ENCODE measurements around the gene IFI44. TPM values are rescaled to one million over a fixed set of nuclear protein-coding genes. Genes with fewer than 3 reads are reported as not detected.
A peak's percentile ranks its signal among the peaks of the same experiment; 100 is the strongest.

The IFI44 gene
- total and polyA plus RNA-seq, 4 donors: 37.5 to 49.1 (median 38.9) TPM

DNA sequence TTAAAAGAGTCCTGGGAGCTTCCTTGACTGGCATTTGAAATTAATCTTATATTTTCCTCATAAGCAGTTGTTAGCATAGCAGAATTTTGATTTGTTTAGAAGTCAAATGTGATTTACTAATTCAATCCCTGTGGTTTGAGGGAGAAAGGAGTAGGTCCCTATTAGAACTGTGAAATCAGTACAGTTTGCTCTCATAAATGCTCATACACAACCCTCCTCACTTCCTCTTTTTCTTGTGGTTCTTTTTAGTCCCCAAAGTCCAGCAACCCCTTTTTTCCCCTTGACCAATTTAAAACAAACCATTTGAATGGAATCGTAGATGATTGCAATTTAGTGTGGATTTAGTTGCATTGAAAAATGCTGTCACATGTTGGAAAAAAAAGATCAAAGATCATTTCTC is 9.2 kb upstream of the IFI44 start:
- Histone ChIP-seq H3K36me3 (ENCODE audit: control insufficient read depth in 4 of 4, insufficient read depth in 4 of 4, low read length in 4 of 4) (peaks cover 0 to 5% (median under 1%) of the 10 kb centered on the region in 4 donors), H3K9me3 (ENCODE audit: control insufficient read depth in 4 of 4, insufficient read depth in 3 of 4, low read length in 3 of 4) (peaks cover 0 to 2% (median 0%) of the 10 kb centered on the region in 4 donors), H3K4me3 (no peak overlapping the region), H3K27ac (ENCODE audit: low read depth in 1 of 2, low read length in 1 of 2) (no peak overlapping the region), H3K9ac (ENCODE audit: insufficient read depth in 1 of 2, low read length in 2 of 2) (no peak overlapping the region), H3K27me3 (ENCODE audit: control insufficient read depth in 3 of 3, insufficient read depth in 3 of 3, low read length in 2 of 3) (no peaks in the 10 kb centered on the region), H3K4me1 (ENCODE audit: control insufficient read depth in 5 of 5, insufficient read depth in 5 of 5, low read length in 5 of 5) (peaks cover 0 to 2% (median 0%) of the 10 kb centered on the region in 5 donors)
- 88 to 91% methylated on average over 1 of the region's 1 CpG for WGBS, 2 donors
- no peak for TF ChIP-seq CTCF (IDR thresholded peaks at IDR 0.05; ENCODE audit: control extremely low read depth, extremely low read depth)
- no peak for DNase-seq
- no peak for ATAC-seq (ENCODE audit: insufficient read depth, low FRiP score)

DNA sequence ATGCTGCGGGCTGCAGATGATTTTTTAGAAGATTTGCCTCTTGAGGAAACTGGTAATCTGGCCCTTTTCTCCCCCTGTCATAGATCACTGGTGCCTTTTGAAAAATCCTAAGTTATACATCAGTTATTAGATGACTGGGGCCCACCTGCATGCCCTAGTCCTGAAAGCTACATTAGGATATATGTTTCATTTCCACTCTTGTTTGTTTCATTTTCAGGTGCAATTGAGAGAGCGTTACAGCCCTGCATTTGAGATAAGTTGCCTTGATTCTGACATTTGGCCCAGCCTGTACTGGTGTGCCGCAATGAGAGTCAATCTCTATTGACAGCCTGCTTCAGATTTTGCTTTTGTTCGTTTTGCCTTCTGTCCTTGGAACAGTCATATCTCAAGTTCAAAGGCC is 8.1 kb upstream of the IFI44 start:
- Histone ChIP-seq H3K4me3 (no peak overlapping the region), H3K4me1 (ENCODE audit: control insufficient read depth in 5 of 5, insufficient read depth in 5 of 5, low read length in 5 of 5) (peaks cover 0 to 5% (median 0%) of the 10 kb centered on the region in 5 donors), H3K9ac (ENCODE audit: insufficient read depth in 1 of 2, low read length in 2 of 2) (no peak overlapping the region), H3K27me3 (ENCODE audit: control insufficient read depth in 3 of 3, insufficient read depth in 3 of 3, low read length in 2 of 3) (no peaks in the 10 kb centered on the region), H3K36me3 (ENCODE audit: control insufficient read depth in 4 of 4, insufficient read depth in 4 of 4, low read length in 4 of 4) (peaks cover 0 to 5% (median under 1%) of the 10 kb centered on the region in 4 donors), H3K9me3 (ENCODE audit: control insufficient read depth in 4 of 4, insufficient read depth in 3 of 4, low read length in 3 of 4) (peaks cover 0 to 2% (median 0%) of the 10 kb centered on the region in 4 donors), H3K27ac (ENCODE audit: low read depth in 1 of 2, low read length in 1 of 2) (no peak overlapping the region)
- WGBS, 2 donors: 95 to 96% methylated on average over 4 of the region's 4 CpGs
- no peak for TF ChIP-seq CTCF (IDR thresholded peaks at IDR 0.05; ENCODE audit: control extremely low read depth, extremely low read depth)
- ATAC-seq (ENCODE audit: insufficient read depth, low FRiP score): no peak
- no peak for DNase-seq

DNA sequence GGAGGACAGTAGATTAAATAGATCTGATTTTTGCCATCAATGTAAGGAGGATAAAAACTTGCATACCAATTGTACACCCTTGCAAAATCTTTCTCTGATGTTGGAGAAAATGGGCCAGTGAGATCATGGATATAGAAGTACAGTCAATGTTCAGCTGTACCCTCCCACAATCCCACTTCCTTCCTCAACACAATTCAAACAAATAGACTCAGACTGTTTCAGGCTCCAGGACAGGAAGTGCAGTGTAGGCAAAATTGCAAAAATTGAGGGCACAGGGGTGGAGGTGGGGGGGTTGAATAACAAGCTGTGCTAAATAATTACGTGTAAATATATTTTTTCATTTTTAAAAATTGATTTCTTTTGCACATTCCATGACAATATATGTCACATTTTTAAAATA is 3.9 kb upstream of the IFI44 start:
- TF ChIP-seq CTCF (IDR thresholded peaks at IDR 0.05; ENCODE audit: control extremely low read depth, extremely low read depth): no peak
- ATAC-seq (ENCODE audit: insufficient read depth, low FRiP score) (no peak), DNase-seq (peak in 1 of 3 donors; percentile 47)
- Histone ChIP-seq H3K27me3 (ENCODE audit: control insufficient read depth in 3 of 3, insufficient read depth in 3 of 3, low read length in 2 of 3) (no peaks in the 10 kb centered on the region), H3K4me1 (ENCODE audit: control insufficient read depth in 5 of 5, insufficient read depth in 5 of 5, low read length in 5 of 5) (peaks cover 0 to 5% (median 5%) of the 10 kb centered on the region in 5 donors), H3K36me3 (ENCODE audit: control insufficient read depth in 4 of 4, insufficient read depth in 4 of 4, low read length in 4 of 4) (peaks cover 0 to 5% (median under 1%) of the 10 kb centered on the region in 4 donors), H3K27ac (ENCODE audit: low read depth in 1 of 2, low read length in 1 of 2) (no peak overlapping the region), H3K9ac (ENCODE audit: insufficient read depth in 1 of 2, low read length in 2 of 2) (no peak overlapping the region), H3K9me3 (ENCODE audit: control insufficient read depth in 4 of 4, insufficient read depth in 3 of 4, low read length in 3 of 4) (peaks cover 0 to 4% (median 2%) of the 10 kb centered on the region in 4 donors), H3K4me3 (no peak overlapping the region)
- WGBS, 2 donors: 17 to 29% methylated on average over 1 of the region's 1 CpG

DNA sequence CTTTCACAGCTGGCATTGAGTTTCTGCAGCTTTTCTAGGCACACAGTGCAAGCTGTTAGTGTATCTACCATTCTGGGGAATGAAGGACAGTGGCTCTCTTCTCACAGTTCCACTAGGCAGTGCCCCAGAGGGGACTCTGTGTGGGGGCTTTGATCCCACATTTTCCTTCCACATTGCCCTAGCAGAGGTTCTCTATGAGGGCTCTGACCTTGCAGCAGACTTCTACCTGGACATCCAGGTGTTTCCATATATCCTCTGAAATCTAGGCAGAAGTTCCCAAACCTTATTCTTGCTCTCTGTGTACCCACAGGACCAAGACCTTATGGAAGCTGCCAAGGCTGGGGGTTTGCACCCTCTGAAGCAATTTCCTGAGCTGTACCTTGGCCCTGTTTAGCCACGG is 2.4 kb upstream of the IFI44 start:
- H3K4me1 ChIP-seq (ENCODE audit: control insufficient read depth in 5 of 5, insufficient read depth in 5 of 5, low read length in 5 of 5): peaks cover 3 to 12% (median 5%) of the 10 kb centered on the region in 5 donors
- H3K27ac ChIP-seq (ENCODE audit: low read depth in 1 of 2, low read length in 1 of 2): no peak overlapping the region
- no peak overlapping the region for H3K4me3 ChIP-seq
- no peaks in the 10 kb centered on the region for H3K27me3 ChIP-seq (ENCODE audit: control insufficient read depth in 3 of 3, insufficient read depth in 3 of 3, low read length in 2 of 3)
- no peak for TF ChIP-seq CTCF (IDR thresholded peaks at IDR 0.05; ENCODE audit: control extremely low read depth, extremely low read depth)
- 47 to 86% methylated on average over 1 of the region's 1 CpG for WGBS, 2 donors
- ATAC-seq (ENCODE audit: insufficient read depth, low FRiP score) (no peak), DNase-seq (no peak)
- peaks cover 0 to 4% (median 2%) of the 10 kb centered on the region in 4 donors for H3K9me3 ChIP-seq (ENCODE audit: control insufficient read depth in 4 of 4, insufficient read depth in 3 of 4, low read length in 3 of 4)
- H3K36me3 ChIP-seq (ENCODE audit: control insufficient read depth in 4 of 4, insufficient read depth in 4 of 4, low read length in 4 of 4): peaks cover 0 to 5% (median 2%) of the 10 kb centered on the region in 4 donors
- no peak overlapping the region for H3K9ac ChIP-seq (ENCODE audit: insufficient read depth in 1 of 2, low read length in 2 of 2)

All from lung (tissue), 12 donors.